ENCODE measurements around the gene ZNF160. TPM values are rescaled to one million over a fixed set of nuclear protein-coding genes. Genes with fewer than 3 reads are reported as not detected.

Gene ZNF160
- total and polyA plus RNA-seq, 2 of the 8 experiments (the other 6 are each of a cell fraction or from before 2014, with no cell fraction given): 15.8 to 31.2 TPM

DNA sequence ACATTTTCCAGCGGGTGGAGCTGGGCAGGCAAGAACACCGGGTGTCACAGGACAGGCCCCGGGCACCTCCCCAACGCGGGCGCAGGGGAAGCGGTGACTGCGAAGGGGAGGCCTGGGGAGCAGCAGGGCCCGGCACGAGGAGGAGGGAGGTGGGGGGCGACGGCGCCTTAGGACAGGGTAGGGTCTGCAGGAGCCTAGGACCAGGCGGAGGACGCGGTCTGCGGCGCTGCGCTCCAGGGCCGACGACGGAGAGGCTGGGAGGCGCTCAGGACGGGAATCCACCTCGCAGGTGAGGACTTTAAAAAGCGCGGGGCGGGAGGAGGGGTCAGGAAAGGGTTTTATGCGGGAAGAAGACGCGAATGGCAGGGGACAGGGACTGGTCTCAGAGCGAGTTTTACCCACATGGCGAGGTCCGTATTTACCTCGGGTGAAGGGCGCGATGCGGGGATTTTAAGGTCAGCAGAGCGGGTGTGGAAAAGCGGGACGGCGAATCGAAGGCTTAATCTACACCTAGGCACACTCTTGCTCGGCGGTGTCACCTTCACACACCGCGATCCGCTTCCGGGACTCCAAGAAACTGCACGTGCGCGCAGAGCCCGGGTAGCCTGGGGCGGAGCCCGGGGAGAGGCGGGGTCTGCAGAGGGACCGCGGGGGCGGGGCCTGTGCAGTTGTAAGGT, 45.2 kb downstream of the ZNF160 start:
- H2BK120ac ChIP-seq (replicated peaks; ENCODE audit: low read depth, low read length): no peak overlapping the region
- H3K27ac ChIP-seq (ENCODE audit: low read depth, low read length): no peak overlapping the region
- peaks cover 3 to 10% of the 10 kb centered on the region in 2 experiments; a peak in 2 of 4 replicates for H3K9me3 ChIP-seq (ENCODE audit: insufficient read depth in 2 of 2, low read depth in 1 of 2, low read length in 1 of 2)
- no peak for FAIRE-seq
- H3K79me1 ChIP-seq (ENCODE audit: low read depth, low read length): no peaks in the 10 kb centered on the region; the same call in 1 of the 2 replicates
- H4K91ac ChIP-seq (replicated peaks; ENCODE audit: insufficient read length, low read length): peak overlapping the region; percentile 74
- H2BK5ac ChIP-seq (ENCODE audit: low read depth, low read length): no peak overlapping the region
- no peak overlapping the region for H3K23ac ChIP-seq (ENCODE audit: insufficient read length)
- DNase-seq (ENCODE audit: low read depth in 1 of 2, low spot score in 2 of 2): peak; percentile 57 to 90
- no peaks in the 10 kb centered on the region for H3K36me3 ChIP-seq (ENCODE audit: control insufficient read depth in 2 of 4, insufficient read depth in 4 of 4, low read length in 3 of 4)
- H2BK12ac ChIP-seq (ENCODE audit: low read depth, low read length): 0 out of 2 replicates have a peak overlapping the region, but pooled peaks have one; percentile 43
- H3K56ac ChIP-seq (replicated peaks; ENCODE audit: insufficient read length, low read depth, low read length): no peak overlapping the region
- H2AFZ ChIP-seq (ENCODE audit: low read length): peak overlapping the region; percentile 31
- 0 out of 7 replicates have a peak, but pooled peaks cover 0 to 4% (median 0%) of the 10 kb centered on the region in 4 experiments for H3K4me1 ChIP-seq (replicated peaks in 1 of 4; ENCODE audit: control insufficient read depth in 3 of 4, insufficient read depth in 4 of 4, low read length in 3 of 4)
- H2BK15ac ChIP-seq (ENCODE audit: low read length): no peak overlapping the region
- no peak overlapping the region for H4K8ac ChIP-seq (ENCODE audit: extremely low read depth, insufficient read depth, low read length)
- ChIA-PET CTCF (ENCODE audit: partially characterized antibody) (no interaction called here), POLR2A (ENCODE audit: partially characterized antibody) (no interaction called here)
- no peaks in the 10 kb centered on the region for H3K79me2 ChIP-seq (ENCODE audit: control insufficient read depth in 1 of 2, insufficient read depth in 2 of 2, low read length in 2 of 2)
- H3K23me2 ChIP-seq (ENCODE audit: low read depth, low read length): 0 out of 2 replicates have a peak, but pooled peaks cover 2% of the 10 kb centered on the region
- H3K18ac ChIP-seq (ENCODE audit: extremely low read depth, low read length): peak overlapping the region; percentile 78; the same call in 1 of the 2 replicates
- H3K4ac ChIP-seq (replicated peaks; ENCODE audit: insufficient read length, low read depth, low read length): no peak overlapping the region
- peaks cover 5 to 16% (median 14%) of the 10 kb centered on the region in 4 experiments; a peak in 6 of 7 replicates for H3K27me3 ChIP-seq (replicated peaks in 1 of 4; ENCODE audit: control insufficient read depth in 3 of 4, extremely low read depth in 1 of 4, insufficient read depth in 3 of 4, low read length in 3 of 4)
- no peak overlapping the region for H2AK5ac ChIP-seq (ENCODE audit: low read depth, low read length)
- H4K5ac ChIP-seq (ENCODE audit: insufficient read length, low read depth, low read length): peak overlapping the region; percentile 86
- no peaks in the 10 kb centered on the region for H4K20me1 ChIP-seq (replicated peaks in 1 of 2; ENCODE audit: control insufficient read depth in 1 of 2, insufficient read depth in 2 of 2, low read length in 2 of 2)
- H2BK20ac ChIP-seq (ENCODE audit: low read length): no peak overlapping the region
- peak overlapping the region; percentile 39 to 61 (median 54) for H3K4me3 ChIP-seq (ENCODE audit: extremely low read depth in 1 of 4, insufficient read depth in 2 of 4, low read depth in 3 of 4, low read length in 4 of 4)
- no peak overlapping the region for H3K14ac ChIP-seq (ENCODE audit: insufficient read length)
- peak overlapping the region in 3 of 4 experiments; percentile 1 to 56 (median 48); a peak in 3 of 7 replicates for H3K9ac ChIP-seq (replicated peaks in 1 of 4; ENCODE audit: extremely low read depth in 1 of 4, low read depth in 3 of 4, low read length in 3 of 4)
- peak overlapping the region; percentile 76 to 87 for H3K4me2 ChIP-seq (ENCODE audit: insufficient read depth in 1 of 2, low read depth in 2 of 2, low read length in 2 of 2)
- WGBS, 2 experiments (ENCODE audit: extremely low coverage in 1 of 2, insufficient coverage in 1 of 2, insufficient read length in 1 of 2, insufficient replicate concordance in 2 of 2, low coverage in 1 of 2, low lambda C conversion rate in 2 of 2, missing lambda C conversion rate in 1 of 2): 7% methylated on average over 55 of the region's 59 CpGs; no CpG with 5 or more reads in 1 of the 2 experiments
- TF ChIP-seq SP1 (IDR thresholded peaks at IDR 0.05; ENCODE audit: low read depth, low read length) (peak; percentile 54; the same call in 1 of the 2 replicates), GABPA (IDR thresholded peaks at IDR 0.05; ENCODE audit: borderline replicate concordance, insufficient read depth, low read length) (no peak), RNF2 (IDR thresholded peaks at IDR 0.05; ENCODE audit: borderline replicate concordance, low read depth, low read length, missing control alignments, poor library complexity, severe bottlenecking) (peak; percentile 60), ZNF274 (IDR thresholded peaks at IDR 0.05; ENCODE audit: borderline replicate concordance, extremely low read depth, low read length) (no peak), MAFK (IDR thresholded peaks at IDR 0.05; ENCODE audit: low read depth, low read length) (no peak), SIN3A (conservative IDR thresholded peaks at IDR 0.05 in 1 of 2, IDR thresholded peaks at IDR 0.05 in 1 of 2; ENCODE audit: low read depth in 1 of 2, low read length in 2 of 2) (0 out of 4 replicates have a peak, but pooled peaks of 1 of the 2 experiments have one; percentile 55), PHF8 (conservative IDR thresholded peaks at IDR 0.05; ENCODE audit: low read depth, low read length) (0 out of 2 replicates have a peak, but pooled peaks have one; percentile 14), POLR2A (IDR thresholded peaks at IDR 0.05; ENCODE audit: control extremely low read depth in 1 of 2, low read depth in 2 of 2, low read length in 2 of 2) (0 out of 3 replicates have a peak, but pooled peaks of 1 of the 2 experiments have one; percentile 42), RFX5 (IDR thresholded peaks at IDR 0.05; ENCODE audit: borderline replicate concordance, low read depth, low read length) (no peak)
- TF ChIP-seq, protein P1, sequence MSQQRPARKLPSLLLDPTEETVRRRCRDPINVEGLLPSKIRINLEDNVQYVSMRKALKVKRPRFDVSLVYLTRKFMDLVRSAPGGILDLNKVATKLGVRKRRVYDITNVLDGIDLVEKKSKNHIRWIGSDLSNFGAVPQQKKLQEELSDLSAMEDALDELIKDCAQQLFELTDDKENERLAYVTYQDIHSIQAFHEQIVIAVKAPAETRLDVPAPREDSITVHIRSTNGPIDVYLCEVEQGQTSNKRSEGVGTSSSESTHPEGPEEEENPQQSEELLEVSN (IDR thresholded peaks at IDR 0.05): peak; percentile 94

Measured in H1 (cell line).